Stimulated activated CD4-positive, alpha-beta T cell treated with anti-CD3 and anti-CD28 coated beads, Interleukin-2, amount 100 ng/mL, for 48 hours (primary cell): ENCODE measurements around the gene DOK4.

Experiments
- DNase-seq, 2 donors: peaks; one replicate each; pipeline ENCODE4 v3.0.0-alpha.2; 2020

Gene DOK4

DNA sequence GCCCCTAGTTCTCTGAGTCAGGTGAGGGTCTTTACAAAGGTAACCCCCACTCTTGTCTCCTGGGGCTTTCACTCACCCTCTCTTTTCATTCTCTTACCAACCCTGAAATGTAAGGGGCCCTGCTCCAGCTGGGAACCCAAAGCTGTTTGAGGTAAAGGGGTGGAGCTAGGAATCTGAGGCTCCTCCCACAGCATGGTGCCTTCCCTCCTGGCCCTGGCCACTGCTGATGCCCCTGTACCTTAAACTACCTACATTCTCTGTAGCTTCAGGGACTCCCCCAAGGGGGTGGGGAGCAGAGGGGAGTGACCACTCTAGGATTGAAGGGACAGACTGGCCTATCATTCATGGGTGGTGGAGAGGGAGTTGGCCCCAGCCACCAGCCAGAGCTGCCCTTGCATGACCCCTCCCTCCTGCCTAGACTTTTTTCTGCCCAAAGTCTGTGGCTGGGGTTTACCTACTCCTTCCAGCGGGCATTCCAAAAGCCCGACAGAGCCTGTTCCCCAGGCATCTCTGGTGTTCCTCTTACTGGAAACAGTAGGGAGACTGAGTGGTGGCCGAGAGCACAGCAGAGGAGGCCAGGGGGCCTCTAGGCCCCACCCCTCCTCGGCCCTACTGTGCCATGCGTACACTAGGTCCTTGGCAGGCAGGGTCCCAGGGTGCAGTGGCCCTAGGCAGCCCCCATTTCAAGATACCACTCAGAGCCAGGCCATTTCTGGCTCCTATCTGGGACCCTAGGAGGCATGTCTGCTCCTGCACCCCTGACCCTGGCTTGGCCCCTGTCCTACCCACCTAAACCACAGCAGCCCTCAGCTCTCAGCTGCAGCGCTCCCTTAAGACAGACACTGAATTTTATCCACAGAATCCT is 9.5 kb downstream of the DOK4 start:
- no peak for DNase-seq

DNA sequence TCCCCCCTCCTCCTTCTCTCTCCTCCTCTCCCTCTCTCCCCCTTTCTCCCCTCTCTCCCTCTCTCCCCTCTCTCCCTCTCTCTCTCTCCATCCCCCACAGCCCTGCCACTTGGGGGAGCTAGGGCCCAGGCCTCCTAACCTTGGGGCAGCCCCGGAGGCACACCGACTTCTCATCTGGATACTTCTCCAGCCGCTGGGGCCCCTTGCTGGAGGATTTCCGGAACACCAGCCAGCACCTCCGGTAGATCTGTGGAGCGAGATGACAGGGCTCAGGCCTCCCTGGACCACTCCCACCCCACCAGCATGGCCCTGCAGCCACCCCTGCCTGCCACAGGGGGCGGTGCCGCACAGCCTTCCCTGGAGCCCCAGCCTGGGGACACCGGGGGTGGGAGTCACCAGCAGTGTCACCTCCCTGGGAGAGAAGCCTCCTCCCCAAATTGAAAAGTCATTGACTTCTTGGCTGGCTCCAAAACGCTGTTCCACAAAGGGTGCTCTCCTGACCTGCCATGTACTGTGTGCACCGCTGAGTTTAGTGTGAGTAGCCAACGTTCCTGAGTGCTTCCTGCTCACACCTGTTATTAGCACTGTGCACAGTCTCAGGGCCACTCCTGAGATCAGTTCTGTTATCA is 10.5 kb downstream of the DOK4 start:
- DNase-seq = peak; percentile 61 to 88

DNA sequence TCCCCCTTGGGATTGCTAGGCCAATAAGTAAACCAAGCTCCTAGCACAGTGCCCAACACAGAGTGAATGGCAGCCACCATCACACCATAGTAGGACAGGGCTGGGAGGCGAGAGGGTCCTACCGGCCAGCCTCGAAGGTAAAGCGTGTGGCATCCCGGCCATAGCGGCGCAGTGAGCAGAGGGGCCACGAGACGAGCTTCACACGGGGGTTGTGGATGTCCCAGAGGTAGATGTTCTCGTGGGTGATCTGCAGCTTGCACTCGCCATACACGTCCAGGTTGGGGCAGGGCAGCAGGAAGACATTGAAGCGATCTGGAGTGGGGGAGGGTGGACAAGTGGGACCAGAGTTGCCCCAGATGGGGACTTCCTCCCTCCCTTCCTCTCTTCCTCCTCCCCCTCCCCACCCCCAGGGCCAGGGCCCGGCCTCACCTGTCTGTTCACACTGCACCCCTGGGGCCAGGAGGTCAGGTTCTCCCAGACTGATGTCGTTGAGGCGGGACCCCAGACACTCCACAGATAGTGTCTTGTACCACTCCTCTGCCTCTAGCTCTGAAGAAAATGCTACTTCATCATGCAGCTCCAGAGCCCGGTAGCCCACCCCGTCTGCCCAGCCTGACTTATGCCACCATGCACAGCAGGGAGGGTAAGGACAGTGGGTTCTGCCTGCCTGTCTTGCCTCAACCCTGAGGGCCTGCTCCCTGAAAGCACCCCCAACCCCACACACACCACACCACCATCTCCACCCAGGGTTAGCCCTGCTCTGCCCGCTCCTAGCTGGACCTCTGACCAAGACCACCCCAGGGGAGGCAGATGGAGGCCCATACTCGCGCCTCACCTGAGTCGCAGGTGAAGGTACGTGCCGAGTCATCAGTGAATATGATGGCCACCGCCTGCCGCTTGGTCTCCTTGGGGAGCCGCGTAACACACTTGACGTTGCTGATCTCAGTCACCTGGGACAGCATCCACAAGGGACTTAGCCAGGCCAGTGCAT is 11.3 kb downstream of the DOK4 start:
- no peak for DNase-seq

DNA sequence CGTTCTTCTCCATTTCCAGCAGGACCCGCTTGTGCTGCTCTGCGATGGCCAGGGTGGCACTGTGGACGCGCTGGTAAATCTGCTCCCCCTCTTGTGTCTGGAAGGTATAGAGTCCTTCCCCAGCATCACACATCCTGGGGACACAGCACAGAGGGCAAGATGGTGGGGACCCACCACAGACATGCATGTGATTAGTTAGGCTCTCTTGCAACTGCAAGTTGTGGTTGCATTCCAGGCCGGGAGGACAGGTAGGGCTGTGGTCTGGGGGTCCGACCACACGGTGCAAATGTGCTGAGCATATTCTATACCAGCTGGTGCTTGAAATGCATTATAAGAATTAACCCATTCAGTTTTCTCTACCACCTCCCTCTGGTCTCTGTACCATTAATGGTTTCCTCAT is 12.4 kb downstream of the DOK4 start:
- DNase-seq = no peak

DNA sequence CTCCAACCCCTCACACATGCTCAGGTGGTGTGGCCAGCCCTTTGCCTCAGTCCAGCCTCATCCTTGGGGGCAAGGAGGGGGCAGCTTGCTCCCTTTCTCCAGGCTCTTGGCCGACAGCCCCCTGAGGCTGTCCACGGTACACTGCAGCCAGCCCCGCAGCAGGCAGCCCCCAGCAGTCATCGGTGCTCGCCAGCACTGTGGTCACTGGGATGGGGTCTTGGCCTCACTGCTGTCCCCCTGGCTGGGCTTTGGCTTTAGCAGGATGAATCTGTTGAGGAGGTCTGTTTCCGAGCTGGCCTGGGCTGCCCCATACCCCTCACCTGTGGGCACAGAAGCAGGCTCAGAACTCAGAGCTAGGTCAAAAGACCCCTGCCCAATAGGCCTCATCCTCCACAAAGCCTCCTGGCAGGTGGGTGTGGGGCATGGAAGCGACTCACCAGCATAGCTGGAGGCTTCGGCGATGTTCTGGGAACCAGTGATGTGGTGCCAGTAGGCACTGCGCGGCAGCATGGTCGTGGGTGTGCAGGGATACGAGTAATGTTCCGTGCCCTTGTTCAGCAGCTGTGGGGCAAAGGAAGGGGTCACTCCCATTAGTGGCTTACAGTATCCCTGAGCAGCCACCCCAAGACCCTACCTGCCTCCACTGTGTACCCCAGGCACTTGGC is 13.0 kb downstream of the DOK4 start:
- no peak for DNase-seq

DNA sequence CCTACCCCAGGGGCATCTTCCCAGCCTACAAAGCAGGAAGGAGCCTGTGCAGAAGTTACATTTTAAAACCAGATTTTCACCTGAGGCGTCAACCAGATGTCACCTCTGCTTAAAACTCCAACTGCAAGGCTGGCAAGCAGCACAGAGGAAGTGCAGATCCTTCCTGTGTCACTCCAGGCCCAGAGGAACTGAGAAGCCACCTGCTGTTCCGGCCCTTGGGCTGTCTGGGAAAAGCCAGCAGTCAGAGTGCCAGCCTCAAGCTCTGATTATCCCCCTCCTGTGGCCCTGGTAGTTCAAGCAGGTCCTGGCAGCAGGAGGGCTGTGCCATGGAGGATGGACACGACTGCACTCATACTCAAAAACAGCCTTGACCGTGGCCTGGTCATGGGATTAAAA is 13.6 kb downstream of the DOK4 start:
- DNase-seq = no peak

DNA sequence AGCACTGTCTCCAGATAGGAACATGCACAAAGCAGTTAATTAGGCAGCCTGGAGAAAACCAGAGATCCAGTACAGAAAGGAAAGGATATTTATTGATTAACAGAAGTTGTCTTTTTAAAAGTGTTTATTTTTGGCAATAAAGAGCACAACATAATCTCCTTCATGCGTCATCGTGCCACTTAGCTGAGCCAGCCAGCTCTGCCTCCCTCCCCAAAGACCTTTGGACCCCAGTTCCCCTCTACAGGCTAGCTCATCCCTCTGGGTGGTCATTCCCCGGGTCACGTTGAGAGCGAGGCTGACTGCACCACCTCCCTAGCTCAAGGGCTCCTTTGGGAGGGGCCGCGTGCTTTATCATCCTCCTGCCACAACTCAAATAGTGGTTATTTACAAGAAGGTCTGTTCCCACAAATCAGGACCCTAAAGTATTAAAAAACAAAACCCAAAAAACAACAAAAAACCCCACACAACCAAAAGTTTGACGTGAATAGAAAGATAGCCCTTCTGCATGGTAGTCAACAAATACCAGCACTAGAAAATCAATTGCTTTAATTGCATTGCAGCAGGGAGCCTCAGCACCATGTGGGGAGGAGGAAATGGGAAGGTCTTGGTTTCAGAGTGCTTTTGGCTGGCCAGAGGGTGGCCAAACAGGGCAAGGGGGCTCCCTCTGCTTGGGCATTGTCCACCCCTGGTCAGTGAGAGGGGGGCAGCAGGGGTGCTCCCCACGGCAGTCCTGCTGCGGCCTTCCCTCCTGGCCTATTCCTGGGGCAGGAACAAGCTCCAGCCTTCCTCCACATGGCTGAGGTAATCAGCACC is 14.2 kb downstream of the DOK4 start:
- no peak for DNase-seq

DNA sequence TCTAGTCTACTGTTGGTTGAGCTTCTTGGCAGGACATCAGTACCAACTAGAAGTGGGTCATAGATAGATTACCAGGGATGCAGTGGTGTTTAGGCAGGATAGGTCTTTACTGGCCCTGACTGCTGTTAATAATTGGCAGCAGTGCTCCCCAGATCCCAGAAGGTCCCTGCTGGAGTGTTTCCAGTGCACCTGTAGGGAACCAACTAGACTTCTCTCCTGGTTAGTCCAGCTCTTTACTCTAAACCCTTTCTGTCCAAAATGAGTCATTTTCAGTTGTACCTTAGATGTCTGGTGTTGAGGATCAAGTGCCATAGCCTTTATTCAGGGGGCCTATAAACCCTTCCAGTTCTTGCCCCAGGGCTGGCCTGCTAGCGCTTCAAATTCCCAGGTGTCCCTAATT is 15.1 kb downstream of the DOK4 start:
- no peak for DNase-seq

DNA sequence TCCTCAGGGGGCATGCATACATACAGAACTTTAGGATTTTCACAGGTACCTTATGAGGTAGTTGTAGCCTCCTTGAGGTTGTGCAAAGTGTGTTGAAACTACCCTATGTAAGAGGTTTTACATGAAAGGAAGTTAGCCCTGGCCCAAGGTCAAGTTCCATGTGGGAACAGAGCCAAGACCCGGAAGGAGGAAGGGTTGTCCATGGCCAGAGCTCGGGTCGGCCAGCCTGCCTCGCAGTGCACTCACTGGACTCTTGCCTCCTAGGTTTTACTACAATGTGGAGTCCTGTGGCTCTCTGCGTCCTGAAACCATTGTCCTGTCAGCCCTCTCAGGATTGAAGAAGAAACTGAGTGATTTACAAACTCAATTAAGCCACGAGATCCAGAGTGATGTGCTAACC is 15.6 kb downstream of the DOK4 start:
- no peak for DNase-seq

DNA sequence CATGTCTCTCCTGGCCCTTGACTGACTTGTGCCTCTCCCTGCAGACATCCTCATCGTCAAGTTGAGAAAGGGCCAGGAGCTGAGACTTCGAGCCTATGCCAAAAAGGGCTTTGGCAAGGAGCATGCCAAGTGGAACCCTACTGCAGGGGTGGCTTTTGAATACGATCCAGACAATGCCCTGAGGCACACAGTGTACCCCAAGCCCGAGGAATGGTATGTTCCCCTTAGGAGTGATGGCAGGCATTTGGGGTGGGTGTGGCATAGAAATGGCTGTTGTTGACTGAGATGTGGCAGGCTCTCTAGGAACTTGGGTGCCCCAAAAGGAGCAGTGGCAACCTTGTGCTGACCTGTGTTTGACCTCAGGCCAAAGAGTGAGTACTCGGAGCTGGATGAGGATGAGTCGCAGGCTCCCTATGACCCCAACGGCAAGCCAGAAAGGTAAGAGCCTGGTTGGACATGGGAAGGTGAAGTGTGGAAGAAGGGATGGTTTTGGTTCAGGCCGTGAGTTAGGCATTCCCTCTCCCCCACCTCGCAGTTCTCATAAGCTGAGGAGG is 16.3 kb downstream of the DOK4 start:
- no peak for DNase-seq

DNA sequence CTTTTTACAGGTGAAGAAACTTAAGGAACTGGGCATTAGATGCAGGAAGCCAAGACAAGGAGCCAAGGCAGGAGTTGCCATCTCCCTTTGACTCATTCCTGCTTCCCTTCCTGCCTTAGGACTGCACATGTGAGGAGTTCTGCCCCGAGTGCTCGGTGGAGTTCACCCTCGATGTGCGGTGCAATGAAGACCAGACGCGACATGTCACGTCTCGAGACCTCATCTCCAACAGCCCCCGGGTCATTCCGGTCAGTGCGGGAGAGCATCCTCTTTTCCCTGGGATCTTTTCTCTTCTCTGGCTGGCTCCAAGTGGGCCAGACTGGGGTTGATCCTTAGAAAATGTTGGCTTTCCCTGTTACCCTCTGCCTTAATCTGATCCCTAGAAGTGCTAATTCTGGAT is 17.2 kb downstream of the DOK4 start:
- DNase-seq = no peak

DNA sequence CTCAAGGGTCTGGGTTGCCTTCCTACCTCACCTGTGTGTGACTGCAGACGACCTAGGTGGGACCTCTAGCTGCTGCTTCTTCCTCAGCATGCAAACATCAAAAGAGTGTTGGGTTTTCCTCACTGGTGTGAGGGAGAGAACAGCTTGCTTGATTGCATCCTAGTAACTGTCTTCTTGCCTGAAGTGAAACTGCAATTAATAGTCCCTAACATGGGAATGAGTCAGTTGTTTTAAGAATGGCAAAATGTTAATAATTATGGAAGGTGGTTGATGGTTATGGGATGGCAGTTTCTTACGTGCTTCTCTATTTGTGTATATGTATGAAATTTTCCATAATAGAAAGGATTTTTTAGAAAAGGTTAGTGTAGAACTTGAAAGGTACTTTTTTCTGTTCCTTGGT is 17.9 kb downstream of the DOK4 start:
- no peak for DNase-seq

DNA sequence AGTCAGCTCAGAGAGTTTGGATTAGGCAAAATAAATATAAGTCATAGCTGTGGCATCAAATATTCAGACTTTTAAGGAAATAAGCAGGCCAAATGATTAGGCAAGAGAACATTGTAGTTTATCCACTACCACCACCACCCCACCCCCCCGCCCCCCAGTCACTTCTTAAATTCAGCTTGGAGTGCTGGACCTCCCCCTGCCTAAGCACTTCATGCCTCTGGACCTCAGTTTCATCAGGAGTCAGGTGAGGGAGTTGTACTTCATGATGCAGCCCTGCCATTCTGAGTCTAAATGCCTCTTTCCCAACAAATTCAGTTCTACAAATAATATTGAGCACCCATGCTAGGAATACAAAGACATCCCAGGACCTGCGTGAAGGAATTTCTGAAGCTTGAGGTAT is 21.8 kb downstream of the DOK4 start:
- no peak for DNase-seq

DNA sequence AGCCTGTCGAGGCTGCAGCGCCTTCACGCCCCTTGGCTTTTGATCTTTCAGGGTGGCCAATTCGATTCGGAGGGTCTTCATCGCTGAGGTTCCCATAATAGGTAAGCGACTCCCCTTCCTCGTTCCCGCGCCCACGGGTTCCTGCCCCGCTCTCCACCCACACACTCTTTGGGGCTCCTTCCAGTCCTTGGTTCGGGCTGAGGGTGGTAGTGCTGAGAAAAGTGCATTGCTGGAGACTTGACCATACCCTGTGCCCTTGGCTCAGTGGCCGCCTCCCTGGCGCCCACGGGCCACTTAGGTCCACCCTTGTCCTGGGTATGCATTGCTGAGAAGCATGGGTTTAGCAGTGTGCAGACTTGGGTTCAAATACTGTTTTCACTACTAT is 23.3 kb downstream of the DOK4 start:
- no peak for DNase-seq

DNA sequence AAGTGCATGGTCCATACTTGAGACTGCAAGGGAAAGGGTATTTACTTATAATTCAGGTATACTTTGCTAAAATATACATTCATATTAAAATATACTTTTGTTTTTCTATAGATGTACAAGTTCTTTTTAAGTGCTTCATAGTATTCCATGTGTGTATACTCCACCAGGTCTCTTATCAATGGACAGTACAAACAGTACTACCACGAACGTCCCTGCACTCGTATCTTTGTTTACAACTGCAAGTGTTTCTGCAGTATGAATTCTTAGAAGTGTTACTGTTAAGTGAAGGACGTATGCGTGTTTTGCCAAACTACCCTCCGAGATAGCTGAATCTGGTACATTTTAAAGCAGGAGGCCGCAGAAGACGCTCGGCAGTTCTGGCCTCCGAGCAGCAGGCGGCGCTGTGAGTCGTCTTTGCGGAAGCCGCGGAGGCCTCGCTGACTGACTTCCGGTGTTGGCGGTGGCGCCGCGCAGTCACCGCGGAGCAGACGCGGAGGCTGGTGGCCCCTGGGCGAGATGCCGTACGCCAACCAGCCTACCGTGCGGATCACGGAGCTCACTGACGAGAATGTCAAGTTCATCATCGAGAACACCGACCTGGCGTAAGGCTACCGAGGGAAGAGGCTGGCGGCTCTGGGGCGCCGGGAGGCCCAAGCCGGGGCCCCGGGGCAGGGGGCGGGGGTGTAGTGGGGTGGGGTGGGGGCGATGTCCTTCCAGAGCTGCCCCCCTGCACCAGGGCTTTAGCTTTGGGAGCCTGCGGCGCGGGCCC is 23.9 kb downstream of the DOK4 start, which contains the start of gene POLR2C:
Gene POLR2C, plus strand, starts transcription at position 471 of the 769 bp plus-strand sequence. Its CDS starts 46 bp downstream, at position 517.
- DNase-seq = peak; percentile 94 to 95

DNA sequence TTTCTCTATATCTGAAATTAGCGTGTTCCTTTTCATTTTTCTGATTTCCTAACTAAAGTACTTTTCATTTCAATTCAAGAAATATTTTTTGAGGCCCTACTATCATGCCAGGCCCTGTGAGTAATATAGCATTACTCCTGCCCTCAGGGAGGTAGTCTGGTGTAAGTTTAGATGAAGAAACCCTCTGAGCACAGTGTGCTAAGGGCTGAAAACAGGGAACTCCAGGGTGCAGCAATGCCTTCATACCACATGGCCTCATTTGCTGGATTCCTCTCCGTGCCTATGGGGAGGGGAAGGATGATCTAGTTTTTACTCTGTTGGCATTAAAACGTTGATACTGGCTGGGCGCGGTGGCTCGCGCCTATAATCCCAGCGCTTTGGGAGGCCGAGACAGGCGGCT is 34.3 kb downstream of the DOK4 start:
- no peak for DNase-seq

DNA sequence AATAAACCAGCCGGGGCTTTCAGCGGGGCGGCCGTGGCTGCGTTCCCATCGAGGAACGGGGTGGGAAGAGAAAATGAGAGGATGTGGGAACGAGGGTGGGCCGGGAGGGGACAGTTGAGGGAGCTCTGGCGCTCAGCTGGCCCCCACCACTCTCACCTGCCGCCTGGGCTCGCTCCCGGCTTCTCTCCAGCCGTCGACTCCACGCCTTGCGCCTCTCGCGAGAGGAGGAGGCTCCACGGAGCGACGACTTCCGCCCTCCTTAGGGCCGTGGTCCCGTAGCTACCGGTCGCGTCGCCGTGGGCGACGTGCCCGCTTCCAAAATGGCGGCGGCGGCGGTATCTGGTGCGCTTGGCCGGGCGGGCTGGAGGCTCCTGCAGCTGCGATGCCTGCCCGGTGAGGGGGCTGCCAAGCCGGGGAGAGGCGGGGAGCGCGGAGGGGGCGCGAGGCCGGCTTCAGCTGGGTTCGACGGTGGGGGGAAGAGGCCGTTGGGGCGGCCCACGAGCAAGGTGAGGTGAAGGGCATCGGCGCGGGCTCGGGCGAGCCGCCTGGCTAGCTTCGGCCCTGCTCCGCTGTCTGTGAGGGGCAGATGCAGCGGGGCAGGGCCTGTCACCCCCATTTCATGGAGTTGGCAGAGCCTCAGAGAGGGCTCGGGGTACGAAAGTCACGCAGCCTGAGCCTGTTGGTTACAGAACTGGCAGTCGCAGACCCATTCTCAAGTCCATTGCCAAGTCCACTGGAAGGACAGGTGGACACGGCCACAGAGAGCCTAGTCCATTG is 38.9 kb downstream of the DOK4 start, which contains the start of the genes CIAPIN1 and COQ9:
Gene CIAPIN1, minus strand, starts transcription at position 200 of the 777 bp plus-strand sequence. CDS start 6,457 bp downstream, outside the sequence.
Gene COQ9, plus strand, starts transcription at position 294 of the 777 bp plus-strand sequence. Its CDS starts 27 bp downstream, at position 321.
- DNase-seq = peak; percentile 87 to 91

DNA sequence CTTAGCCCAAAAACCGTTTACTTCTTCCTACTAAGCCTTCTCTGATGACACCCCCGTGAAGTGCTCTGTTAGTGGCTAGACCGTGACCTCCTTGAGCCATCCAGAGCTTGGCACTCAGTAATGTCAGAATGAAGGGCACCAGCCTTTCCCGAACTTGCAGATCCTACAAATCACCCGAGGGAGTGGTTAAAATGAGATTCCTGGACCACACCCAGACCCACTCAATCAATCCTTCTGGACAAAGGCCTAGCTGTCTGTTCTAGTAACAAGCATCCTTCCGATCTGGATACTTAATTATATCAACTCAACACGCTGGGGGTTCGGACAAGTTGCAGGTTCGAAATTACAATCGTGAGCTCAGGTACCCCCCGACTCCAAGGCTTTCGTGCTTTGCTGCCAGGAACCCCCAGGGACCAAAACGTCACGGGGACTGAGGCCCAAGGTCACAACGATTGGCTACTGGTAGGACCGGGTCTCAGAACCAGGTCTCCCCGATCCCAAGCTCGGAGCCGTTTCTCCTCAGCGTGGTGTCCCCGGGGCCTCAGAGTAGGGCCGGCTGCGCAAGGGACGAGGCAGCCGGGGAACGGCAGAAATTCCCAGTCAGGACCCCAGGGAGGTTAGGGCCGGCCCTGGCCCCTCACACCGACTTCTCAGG is 39.6 kb downstream of the DOK4 start:
- DNase-seq = peak; percentile 10 to 14

DNA sequence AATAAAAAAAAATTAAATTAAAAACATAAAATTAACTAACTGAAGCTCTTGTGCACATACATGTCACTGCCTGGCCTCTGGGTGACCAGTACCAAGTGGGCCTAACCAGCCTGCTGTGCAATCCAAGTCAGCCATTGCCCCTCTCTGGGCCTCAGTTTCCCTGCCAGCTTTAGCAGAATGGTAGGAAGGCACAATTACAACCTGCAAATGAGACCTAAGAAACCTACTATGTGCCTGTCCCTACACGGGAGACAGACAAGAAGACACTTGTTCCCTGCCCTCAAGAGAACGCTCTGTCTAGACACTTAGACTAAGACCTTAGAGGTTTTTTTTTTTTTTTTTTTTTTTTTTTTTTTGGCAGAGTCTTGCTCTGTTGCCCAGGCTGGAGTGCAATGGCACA is 40.8 kb downstream of the DOK4 start:
- no peak for DNase-seq
